Measurements from ENCODE around the gene KRTAP6-3.

The KRTAP6-3 gene

GRCh38 chr21:30628109-30628508 lies 35.9 kb downstream of the KRTAP6-3 start:
- Histone ChIP-seq H3K14ac (ENCODE audit: low read length) (no peak overlapping the region), H2BK120ac (ENCODE audit: low read depth, low read length) (no peak overlapping the region), H3K9ac (ENCODE audit: low read depth, low read length, poor library complexity) (no peak overlapping the region), H3K4me2 (ENCODE audit: insufficient read depth, low read length, poor library complexity, severe bottlenecking) (no peak overlapping the region), H2BK5ac (ENCODE audit: low read length) (no peak overlapping the region), H4K91ac (ENCODE audit: low read depth, low read length, poor library complexity) (no peak overlapping the region), H3K18ac (ENCODE audit: low read length) (no peak overlapping the region), H3K36me3 (replicated peaks in 1 of 2; ENCODE audit: control insufficient read depth in 2 of 2, insufficient read depth in 2 of 2, low read length in 2 of 2) (no peaks in the 10 kb centered on the region), H2BK12ac (ENCODE audit: low read length) (no peak overlapping the region), H4K8ac (ENCODE audit: low read depth, low read length) (no peak overlapping the region), H2BK15ac (ENCODE audit: low read length) (no peak overlapping the region), H3K79me1 (ENCODE audit: low read depth, low read length) (no peaks in the 10 kb centered on the region), H3K4me1 (ENCODE audit: control insufficient read depth in 2 of 2, insufficient read depth in 1 of 2, low read depth in 1 of 2, low read length in 2 of 2) (no peaks in the 10 kb centered on the region), H3K27me3 (ENCODE audit: control insufficient read depth in 3 of 3, insufficient read depth in 3 of 3, low read depth in 1 of 3, low read length in 3 of 3) (no peaks in the 10 kb centered on the region), H2AK5ac (ENCODE audit: low read depth, low read length) (no peak overlapping the region), H2AFZ (ENCODE audit: low read length) (no peak overlapping the region), H3K27ac (replicated peaks; ENCODE audit: low read length) (no peak overlapping the region), H3K23ac (ENCODE audit: low read depth, low read length, poor library complexity) (no peak overlapping the region), H3K4me3 (ENCODE audit: low read length in 2 of 2) (no peak overlapping the region), H3K9me3 (replicated peaks in 1 of 2; ENCODE audit: control insufficient read depth in 2 of 2, insufficient read depth in 1 of 2, low read depth in 1 of 2, low read length in 2 of 2) (peaks cover 0 to 2% of the 10 kb centered on the region in 2 donors), H3K4ac (ENCODE audit: low read length) (no peak overlapping the region)
- WGBS, 2 donors (ENCODE audit: extremely low coverage in 2 of 2, insufficient read length in 2 of 2, insufficient replicate concordance in 1 of 2) = no CpG with 5 or more reads among the region's 4 CpGs
- DNase-seq (ENCODE audit: low spot score) = no peak

- H2BK15ac ChIP-seq (ENCODE audit: low read length) = no peak overlapping the region
- DNase-seq (ENCODE audit: low spot score) = no peak
- H3K23ac ChIP-seq (ENCODE audit: low read depth, low read length, poor library complexity) = no peak overlapping the region
- no peak overlapping the region for H3K9ac ChIP-seq (ENCODE audit: low read depth, low read length, poor library complexity)
- H2BK5ac ChIP-seq (ENCODE audit: low read length) = no peak overlapping the region
- H2BK120ac ChIP-seq (ENCODE audit: low read depth, low read length) = no peak overlapping the region
- H3K4me2 ChIP-seq (ENCODE audit: insufficient read depth, low read length, poor library complexity, severe bottlenecking) = no peak overlapping the region
- no peak overlapping the region for H4K91ac ChIP-seq (ENCODE audit: low read depth, low read length, poor library complexity)
- no peaks in the 10 kb centered on the region for H3K36me3 ChIP-seq (replicated peaks in 1 of 2; ENCODE audit: control insufficient read depth in 2 of 2, insufficient read depth in 2 of 2, low read length in 2 of 2)
- WGBS, 2 donors (ENCODE audit: extremely low coverage in 2 of 2, insufficient read length in 2 of 2, insufficient replicate concordance in 1 of 2) = no CpG with 5 or more reads among the region's 1 CpG
- no peak overlapping the region for H2AFZ ChIP-seq (ENCODE audit: low read length)
- H3K4me3 ChIP-seq (ENCODE audit: low read length in 2 of 2) = no peak overlapping the region
- H3K4me1 ChIP-seq (ENCODE audit: control insufficient read depth in 2 of 2, insufficient read depth in 1 of 2, low read depth in 1 of 2, low read length in 2 of 2) = no peaks in the 10 kb centered on the region
- H3K27ac ChIP-seq (replicated peaks; ENCODE audit: low read length) = no peak overlapping the region
- H3K27me3 ChIP-seq (ENCODE audit: control insufficient read depth in 3 of 3, insufficient read depth in 3 of 3, low read depth in 1 of 3, low read length in 3 of 3) = no peaks in the 10 kb centered on the region
- no peak overlapping the region for H3K18ac ChIP-seq (ENCODE audit: low read length)
- H3K9me3 ChIP-seq (replicated peaks in 1 of 2; ENCODE audit: control insufficient read depth in 2 of 2, insufficient read depth in 1 of 2, low read depth in 1 of 2, low read length in 2 of 2) = peaks cover 0 to 2% of the 10 kb centered on the region in 2 donors
- H3K4ac ChIP-seq (ENCODE audit: low read length) = no peak overlapping the region
- H3K14ac ChIP-seq (ENCODE audit: low read length) = no peak overlapping the region
- H2BK12ac ChIP-seq (ENCODE audit: low read length) = no peak overlapping the region
- no peaks in the 10 kb centered on the region for H3K79me1 ChIP-seq (ENCODE audit: low read depth, low read length)
- no peak overlapping the region for H4K8ac ChIP-seq (ENCODE audit: low read depth, low read length)
- H2AK5ac ChIP-seq (ENCODE audit: low read depth, low read length) = no peak overlapping the region
Measured at GRCh38 chr21:30629200-30629599, 37.0 kb downstream of the KRTAP6-3 start.

- Histone ChIP-seq H3K79me1 (ENCODE audit: low read depth, low read length) (no peaks in the 10 kb centered on the region), H2BK12ac (ENCODE audit: low read length) (no peak within 1 kb of the TSS), H3K9me3 (replicated peaks in 1 of 2; ENCODE audit: control insufficient read depth in 2 of 2, insufficient read depth in 1 of 2, low read depth in 1 of 2, low read length in 2 of 2) (no peaks in the 10 kb centered on the region), H2AFZ (ENCODE audit: low read length) (no peak within 1 kb of the TSS), H2BK15ac (ENCODE audit: low read length) (no peak within 1 kb of the TSS), H3K14ac (ENCODE audit: low read length) (no peak within 1 kb of the TSS), H2BK5ac (ENCODE audit: low read length) (no peak within 1 kb of the TSS), H2BK120ac (ENCODE audit: low read depth, low read length) (no peak within 1 kb of the TSS), H3K4me3 (ENCODE audit: low read length in 2 of 2) (no peak within 1 kb of the TSS), H3K4me1 (ENCODE audit: control insufficient read depth in 2 of 2, insufficient read depth in 1 of 2, low read depth in 1 of 2, low read length in 2 of 2) (no peaks in the 10 kb centered on the region), H4K8ac (ENCODE audit: low read depth, low read length) (no peak within 1 kb of the TSS), H4K91ac (ENCODE audit: low read depth, low read length, poor library complexity) (no peak within 1 kb of the TSS), H2AK5ac (ENCODE audit: low read depth, low read length) (no peak within 1 kb of the TSS), H3K9ac (ENCODE audit: low read depth, low read length, poor library complexity) (no peak within 1 kb of the TSS), H3K4me2 (ENCODE audit: insufficient read depth, low read length, poor library complexity, severe bottlenecking) (no peak within 1 kb of the TSS), H3K4ac (ENCODE audit: low read length) (no peak within 1 kb of the TSS), H3K27ac (replicated peaks; ENCODE audit: low read length) (no peak within 1 kb of the TSS), H3K18ac (ENCODE audit: low read length) (no peak within 1 kb of the TSS), H3K27me3 (ENCODE audit: control insufficient read depth in 3 of 3, insufficient read depth in 3 of 3, low read depth in 1 of 3, low read length in 3 of 3) (no peaks in the 10 kb centered on the region), H3K23ac (ENCODE audit: low read depth, low read length, poor library complexity) (no peak within 1 kb of the TSS), H3K36me3 (replicated peaks in 1 of 2; ENCODE audit: control insufficient read depth in 2 of 2, insufficient read depth in 2 of 2, low read length in 2 of 2) (no peaks in the 10 kb centered on the region)
- WGBS, 2 donors (ENCODE audit: extremely low coverage in 2 of 2, insufficient read length in 2 of 2, insufficient replicate concordance in 1 of 2) = no CpG with 5 or more reads among the region's 1 CpG
- no peak for DNase-seq (ENCODE audit: low spot score)
Measured at GRCh38 chr21:30634906-30635305, 42.7 kb downstream of the KRTAP6-3 start, which contains the start of gene KRTAP20-2. Gene KRTAP20-2, plus strand, starts transcription at chr21:30635206. Its CDS starts 58 bp downstream, at chr21:30635264.

DNA sequence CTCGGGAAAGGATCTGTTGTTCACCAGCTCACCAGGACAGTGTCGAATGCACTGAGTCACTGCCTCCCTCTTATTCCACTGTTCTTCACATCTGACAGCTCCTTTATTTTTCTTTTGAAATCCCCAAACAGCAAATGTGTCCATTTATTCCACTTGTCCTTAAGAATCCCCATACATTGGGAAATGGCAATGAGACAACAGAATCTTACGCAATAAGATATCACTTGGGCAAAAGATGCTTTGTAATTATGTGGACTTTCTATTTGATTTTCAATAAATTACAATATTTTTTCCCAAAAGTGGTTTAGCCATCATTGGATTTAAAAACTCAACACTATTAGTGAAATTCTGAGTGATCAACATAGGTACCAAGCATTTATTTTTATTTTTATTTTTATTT lies 46.4 kb downstream of the KRTAP6-3 start:
- Histone ChIP-seq H2BK120ac (ENCODE audit: low read depth, low read length) (no peak overlapping the region), H3K9me3 (replicated peaks in 1 of 2; ENCODE audit: control insufficient read depth in 2 of 2, insufficient read depth in 1 of 2, low read depth in 1 of 2, low read length in 2 of 2) (no peaks in the 10 kb centered on the region), H3K23ac (ENCODE audit: low read depth, low read length, poor library complexity) (no peak overlapping the region), H3K4ac (ENCODE audit: low read length) (no peak overlapping the region), H4K91ac (ENCODE audit: low read depth, low read length, poor library complexity) (no peak overlapping the region), H3K36me3 (replicated peaks in 1 of 2; ENCODE audit: control insufficient read depth in 2 of 2, insufficient read depth in 2 of 2, low read length in 2 of 2) (no peaks in the 10 kb centered on the region), H2BK15ac (ENCODE audit: low read length) (no peak overlapping the region), H2BK5ac (ENCODE audit: low read length) (no peak overlapping the region), H2BK12ac (ENCODE audit: low read length) (no peak overlapping the region), H2AFZ (ENCODE audit: low read length) (no peak overlapping the region), H3K14ac (ENCODE audit: low read length) (no peak overlapping the region), H3K27ac (replicated peaks; ENCODE audit: low read length) (no peak overlapping the region), H3K27me3 (ENCODE audit: control insufficient read depth in 3 of 3, insufficient read depth in 3 of 3, low read depth in 1 of 3, low read length in 3 of 3) (no peaks in the 10 kb centered on the region), H2AK5ac (ENCODE audit: low read depth, low read length) (no peak overlapping the region), H3K79me1 (ENCODE audit: low read depth, low read length) (no peaks in the 10 kb centered on the region), H3K4me3 (ENCODE audit: low read length in 2 of 2) (no peak overlapping the region), H3K4me2 (ENCODE audit: insufficient read depth, low read length, poor library complexity, severe bottlenecking) (no peak overlapping the region), H3K4me1 (ENCODE audit: control insufficient read depth in 2 of 2, insufficient read depth in 1 of 2, low read depth in 1 of 2, low read length in 2 of 2) (no peaks in the 10 kb centered on the region), H4K8ac (ENCODE audit: low read depth, low read length) (no peak overlapping the region), H3K18ac (ENCODE audit: low read length) (no peak overlapping the region), H3K9ac (ENCODE audit: low read depth, low read length, poor library complexity) (no peak overlapping the region)
- DNase-seq (ENCODE audit: low spot score) = no peak
- no CpG with 5 or more reads among the region's 3 CpGs for WGBS, 2 donors (ENCODE audit: extremely low coverage in 2 of 2, insufficient read length in 2 of 2, insufficient replicate concordance in 1 of 2)
